HepG2 (cell line): ENCODE measurements around the gene GNA12. TPM values are rescaled to one million over a fixed set of nuclear protein-coding genes. Genes with fewer than 3 reads are reported as not detected.

Experiments used
- ATAC-seq: fragments of 200-7000 bp; cut with Tn5 transposase; 3 replicates; pipeline ENCODE4 v1.9.1; 2020; ENCODE audit warnings: mild to moderate bottlenecking, moderate library complexity
- BruUV-seq: library from RNA; stranded (reverse); fragments of 400-500 nt; replicated peaks from 2 replicates; lab custom pipeline; 2021; lab: Mats Ljungman, UMichigan
- CTCF ChIA-PET: fragments of 300-600 bp; formaldehyde crosslinking; extraction: SDS; loops from one replicate; lab custom pipeline; 2021; ENCODE audit warnings: low total read pairs, inconsistent platforms, low intra/inter-chr PET ratio; lab: Yijun Ruan, JAX
- POLR2A ChIA-PET: fragments of 350-600 bp; sonication (Branson Sonifier 250); formaldehyde crosslinking; loops from one replicate; lab custom pipeline; 2020; ENCODE audit warnings: antibody characterized with exemption, inconsistent platforms; lab: Yijun Ruan, JAX
- DNase-seq: peaks from one replicate; pipeline ENCODE4 v3.0.0-alpha.2; 2015; ENCODE audit warnings: low spot score
- FAIRE-seq: peaks from 3 replicates; lab custom pipeline; 2011; peaks lifted over from hg19 to GRCh38; lab: Jason Lieb, UNC
- H2AFZ ChIP-seq: one replicate; pipeline ENCODE4 v1.6.1; 2011; ENCODE audit warnings: low read length, inconsistent platforms
- H3K27ac ChIP-seq: fragments of 300-600 bp; 3 replicates; pipeline ENCODE4 v1.8.0; 2011; ENCODE audit warnings: mixed run types, mild to moderate bottlenecking, mixed read lengths, low read length, inconsistent platforms; ENCODE audit not compliant: insufficient read depth; ENCODE audit errors: extremely low read length
- H3K27me3 ChIP-seq, 2 experiments: fragments of 200-600 bp in 1 of 2; 2 replicates in 1 of 2; 3 replicates in 1 of 2; pipeline versions ENCODE4 v1.6.0 to v1.8.0; 2011; ENCODE audit warnings: low read length in 2 of 2, mild to moderate bottlenecking in 2 of 2, moderate library complexity in 2 of 2, inconsistent platforms in 1 of 2; ENCODE audit not compliant: insufficient read depth in 2 of 2, control insufficient read depth in 1 of 2
- H3K36me3 ChIP-seq, 2 experiments: fragments of 200-600 bp in 1 of 2; replicated peaks in 1 of 2; 2 replicates in 1 of 2; 3 replicates in 1 of 2; pipeline versions ENCODE4 v1.5.1 to v1.8.0; 2011; ENCODE audit warnings: low read length in 2 of 2, inconsistent platforms in 1 of 2; ENCODE audit not compliant: insufficient read depth in 2 of 2, control insufficient read depth in 1 of 2
- H3K4me1 ChIP-seq: 2 replicates; pipeline ENCODE4 v1.5.1; 2012; ENCODE audit warnings: low read length, inconsistent platforms; ENCODE audit not compliant: insufficient read depth
- H3K4me2 ChIP-seq: 2 replicates; pipeline ENCODE4 v1.6.0; 2011; ENCODE audit warnings: low read depth, low read length, inconsistent platforms
- H3K4me3 ChIP-seq, 3 experiments: fragments of 200-600 bp in 1 of 3; sonication (generic), shearing (Covaris generic) in 1 of 3; replicated peaks in 1 of 3; 2 replicates each; pipeline ENCODE4 v1.5.1; 2011 to 2016; ENCODE audit warnings: low read length in 3 of 3, inconsistent platforms in 2 of 3, low read depth in 2 of 3, mild to moderate bottlenecking in 2 of 3, control low read depth in 1 of 3, mixed read lengths in 1 of 3; ENCODE audit not compliant: insufficient read depth in 1 of 3
- H3K79me2 ChIP-seq: one replicate; pipeline ENCODE4 v1.6.1; 2011; ENCODE audit warnings: low read length, inconsistent platforms; ENCODE audit not compliant: insufficient read depth
- H3K9ac ChIP-seq: 2 replicates; pipeline ENCODE4 v1.6.0; 2011; ENCODE audit warnings: mild to moderate bottlenecking, low read depth, low read length, inconsistent platforms; ENCODE audit not compliant: insufficient read depth
- H3K9me3 ChIP-seq: 2 replicates; pipeline ENCODE4 v1.5.1; 2012; ENCODE audit warnings: mild to moderate bottlenecking, low read length
- H4K20me1 ChIP-seq: 2 replicates; pipeline ENCODE4 v1.6.0; 2011; ENCODE audit warnings: inconsistent platforms, mild to moderate bottlenecking, low read length, moderate library complexity; ENCODE audit not compliant: insufficient read depth
- HMG20A ChIP-seq: IDR thresholded peaks from 2 replicates; pipeline ENCODE4 v1.6.1; 2016; ENCODE audit warnings: borderline replicate concordance
- KDM2A ChIP-seq: sonication (generic); formaldehyde crosslinking; IDR thresholded peaks from 2 replicates; pipeline ENCODE4 v1.4.0; 2020; ENCODE audit warnings: low read depth, missing genetic modification reagents, borderline replicate concordance
- PAWR ChIP-seq: sonication (generic); formaldehyde crosslinking; IDR thresholded peaks from 2 replicates; pipeline ENCODE4 v1.4.0; 2020; ENCODE audit warnings: missing genetic modification reagents, mild to moderate bottlenecking, borderline replicate concordance
- POGZ ChIP-seq: sonication (generic); formaldehyde crosslinking; IDR thresholded peaks from 2 replicates; pipeline ENCODE4 v1.4.0; 2020; ENCODE audit warnings: mild to moderate bottlenecking, missing genetic modification reagents
- RBAK ChIP-seq: sonication (generic); formaldehyde crosslinking; IDR thresholded peaks from 2 replicates; pipeline ENCODE4 v1.5.1; 2020; ENCODE audit warnings: mild to moderate bottlenecking, missing genetic modification reagents
- ZNF333 ChIP-seq: sonication (generic); formaldehyde crosslinking; IDR thresholded peaks from 2 replicates; pipeline ENCODE4 v1.4.0; 2020; ENCODE audit warnings: mild to moderate bottlenecking, missing genetic modification reagents, borderline replicate concordance
- WGBS: methylation state at CpG from one replicate; pipeline ENCODE4 v1.1.6; 2017; ENCODE audit warnings: low lambda C conversion rate; 5-methylcytosine and 5-hydroxymethylcytosine counted together
- in situ Hi-C: cut with HindIII; loops from 2 replicates; pipeline ENCODE4 v1.10.0; 2017; ENCODE audit warnings: low pct_unique_long_range_greater_than_20kb; ENCODE audit not compliant: extremely low pct_ligation_motif_present
- intact Hi-C: fragments of 100-400 bp; cut with micrococcal nuclease; formaldehyde crosslinking; loops from one replicate; pipeline ENCODE4 v1.10.0; 2022; ENCODE audit not compliant: unreplicated experiment
- polyA plus RNA-seq, 8 experiments: library from polyadenylated mRNA; depleted of rRNA in 3 of 8; stranded (reverse) in 7 of 8; unstranded in 1 of 8; fragments of >200 nt; fragmentation: Illumina TruSeq in 4 of 8; extraction: Trizol in 4 of 8; gene quantifications; 2 replicates each; pipeline versions ENCODE4 v1.2.1 to v1.2.3, GENCODE V29; 2011 to 2016; ENCODE audit warnings: low read depth in 4 of 8, missing spikeins in 1 of 8, mixed read lengths in 1 of 8; ENCODE audit not compliant: insufficient read depth in 1 of 8
- total RNA-seq, 5 experiments: library from RNA; depleted of rRNA; stranded (reverse); fragments of >200 nt; fragmentation: Illumina TruSeq; extraction: Trizol; gene quantifications; 2 replicates each; pipeline ENCODE4 v1.2.3, GENCODE V29; 2016; ENCODE audit warnings: low read depth in 1 of 5
- TF ChIP-seq, protein P1 (sequence below): sonication (generic); formaldehyde crosslinking; IDR thresholded peaks from 2 replicates; pipeline ENCODE4 v1.8.1; 2023; ENCODE audit warnings: missing genetic modification reagents, mild to moderate bottlenecking, borderline replicate concordance
- TF ChIP-seq, protein P2 (sequence below): IDR thresholded peaks from 2 replicates; pipeline ENCODE4 v1.6.1; 2012; ENCODE audit warnings: low read depth, low read length, improper control_type of control experiment
- TF ChIP-seq, protein P3 (sequence below): sonication (generic); formaldehyde crosslinking; IDR thresholded peaks from 2 replicates; pipeline ENCODE4 v1.4.0; 2020; ENCODE audit warnings: missing genetic modification reagents
- TF ChIP-seq, protein P4 (sequence below): sonication (generic); formaldehyde crosslinking; IDR thresholded peaks from 2 replicates; pipeline ENCODE4 v1.4.0; 2020; ENCODE audit warnings: missing genetic modification reagents

The GNA12 gene
- total and polyA plus RNA-seq, 2 of the 13 experiments (the other 11 are each of a cell fraction or from before 2014, with no cell fraction given): 16.2 to 50.9 TPM

DNA sequence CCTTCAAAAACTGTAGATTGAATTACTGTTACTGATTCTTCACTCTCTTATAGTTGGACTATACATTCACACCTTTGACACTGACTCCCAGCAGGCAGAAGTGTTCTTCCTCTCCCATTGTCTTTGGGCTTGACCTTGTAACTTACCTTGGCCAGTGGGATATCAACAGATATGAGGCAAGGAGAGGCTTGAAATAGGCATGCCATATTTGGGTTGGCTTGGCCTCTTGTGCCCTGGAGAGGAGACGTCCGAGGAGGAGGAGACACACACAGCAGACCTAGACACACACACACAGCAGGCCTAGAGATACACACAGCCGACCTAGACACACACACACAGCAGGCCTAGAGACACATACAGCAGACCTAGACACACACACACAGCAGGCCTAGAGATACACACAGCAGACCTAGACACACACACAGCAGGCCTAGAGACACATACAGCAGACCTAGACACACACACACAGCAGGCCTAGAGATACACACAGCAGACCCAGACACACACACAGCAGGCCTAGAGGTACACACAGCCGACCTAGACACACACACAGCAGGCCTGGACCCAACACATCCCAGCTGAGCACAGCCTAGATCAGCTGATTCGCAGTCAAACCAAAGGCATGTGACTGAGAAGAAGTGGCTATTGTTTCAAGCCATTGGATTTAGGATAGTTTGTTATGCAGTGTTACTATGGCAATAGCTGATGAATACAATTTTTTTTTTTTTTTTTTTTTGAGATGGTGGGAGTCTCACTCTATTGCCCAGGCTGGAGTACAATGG, 12.5 kb upstream of the GNA12 start (continued):
- TF ChIP-seq, protein P1, sequence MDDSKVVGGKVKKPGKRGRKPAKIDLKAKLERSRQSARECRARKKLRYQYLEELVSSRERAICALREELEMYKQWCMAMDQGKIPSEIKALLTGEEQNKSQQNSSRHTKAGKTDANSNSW: no peak
- no peak for TF ChIP-seq KDM2A (CRISPR knock-in tag)
- TF ChIP-seq, protein P2, sequence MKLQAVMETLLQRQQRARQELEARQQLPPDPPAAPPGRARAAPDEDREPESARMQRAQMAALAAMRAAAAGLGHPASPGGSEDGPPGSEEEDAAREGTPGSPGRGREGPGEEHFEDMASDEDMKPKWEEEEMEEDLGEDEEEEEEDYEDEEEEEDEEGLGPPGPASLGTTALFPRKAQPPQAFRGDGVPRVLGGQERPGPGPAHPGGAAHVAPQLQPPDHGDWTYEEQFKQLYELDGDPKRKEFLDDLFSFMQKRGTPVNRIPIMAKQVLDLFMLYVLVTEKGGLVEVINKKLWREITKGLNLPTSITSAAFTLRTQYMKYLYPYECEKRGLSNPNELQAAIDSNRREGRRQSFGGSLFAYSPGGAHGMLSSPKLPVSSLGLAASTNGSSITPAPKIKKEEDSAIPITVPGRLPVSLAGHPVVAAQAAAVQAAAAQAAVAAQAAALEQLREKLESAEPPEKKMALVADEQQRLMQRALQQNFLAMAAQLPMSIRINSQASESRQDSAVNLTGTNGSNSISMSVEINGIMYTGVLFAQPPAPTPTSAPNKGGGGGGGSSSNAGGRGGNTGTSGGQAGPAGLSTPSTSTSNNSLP: no peak
- peak; percentile 90 for TF ChIP-seq RBAK (CRISPR knock-in tag)

DNA sequence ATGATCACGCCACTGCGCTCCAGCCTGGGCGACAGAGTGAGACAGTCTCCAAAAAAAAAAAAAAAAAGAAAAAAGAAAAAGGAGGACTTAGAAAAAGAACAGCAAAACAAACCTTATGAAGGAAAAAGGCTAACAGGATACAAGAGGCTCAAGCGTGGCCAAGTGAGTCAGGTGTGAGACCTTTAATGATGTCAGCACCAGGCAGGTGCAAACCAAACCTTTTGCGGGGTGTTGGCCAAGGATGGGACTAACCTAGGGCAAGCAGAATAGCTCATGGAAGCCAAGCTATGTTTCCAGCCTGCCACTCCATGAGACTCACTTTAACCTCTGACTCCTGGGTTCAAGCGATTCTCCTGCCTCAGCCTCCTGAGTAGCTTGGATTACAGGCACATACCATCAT, 11.3 kb upstream of the GNA12 start:
- intact Hi-C loops (no loop called here), in situ Hi-C loops (no loop called here)
- TF ChIP-seq ZNF333 (CRISPR knock-in tag) (no peak), POGZ (CRISPR knock-in tag) (no peak), HMG20A (CRISPR knock-in tag) (no peak), PAWR (no peak)
- TF ChIP-seq, protein P3, sequence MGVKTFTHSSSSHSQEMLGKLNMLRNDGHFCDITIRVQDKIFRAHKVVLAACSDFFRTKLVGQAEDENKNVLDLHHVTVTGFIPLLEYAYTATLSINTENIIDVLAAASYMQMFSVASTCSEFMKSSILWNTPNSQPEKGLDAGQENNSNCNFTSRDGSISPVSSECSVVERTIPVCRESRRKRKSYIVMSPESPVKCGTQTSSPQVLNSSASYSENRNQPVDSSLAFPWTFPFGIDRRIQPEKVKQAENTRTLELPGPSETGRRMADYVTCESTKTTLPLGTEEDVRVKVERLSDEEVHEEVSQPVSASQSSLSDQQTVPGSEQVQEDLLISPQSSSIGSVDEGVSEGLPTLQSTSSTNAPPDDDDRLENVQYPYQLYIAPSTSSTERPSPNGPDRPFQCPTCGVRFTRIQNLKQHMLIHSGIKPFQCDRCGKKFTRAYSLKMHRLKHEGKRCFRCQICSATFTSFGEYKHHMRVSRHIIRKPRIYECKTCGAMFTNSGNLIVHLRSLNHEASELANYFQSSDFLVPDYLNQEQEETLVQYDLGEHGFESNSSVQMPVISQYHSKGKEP (CRISPR knock-in tag): no peak
- TF ChIP-seq, protein P4, sequence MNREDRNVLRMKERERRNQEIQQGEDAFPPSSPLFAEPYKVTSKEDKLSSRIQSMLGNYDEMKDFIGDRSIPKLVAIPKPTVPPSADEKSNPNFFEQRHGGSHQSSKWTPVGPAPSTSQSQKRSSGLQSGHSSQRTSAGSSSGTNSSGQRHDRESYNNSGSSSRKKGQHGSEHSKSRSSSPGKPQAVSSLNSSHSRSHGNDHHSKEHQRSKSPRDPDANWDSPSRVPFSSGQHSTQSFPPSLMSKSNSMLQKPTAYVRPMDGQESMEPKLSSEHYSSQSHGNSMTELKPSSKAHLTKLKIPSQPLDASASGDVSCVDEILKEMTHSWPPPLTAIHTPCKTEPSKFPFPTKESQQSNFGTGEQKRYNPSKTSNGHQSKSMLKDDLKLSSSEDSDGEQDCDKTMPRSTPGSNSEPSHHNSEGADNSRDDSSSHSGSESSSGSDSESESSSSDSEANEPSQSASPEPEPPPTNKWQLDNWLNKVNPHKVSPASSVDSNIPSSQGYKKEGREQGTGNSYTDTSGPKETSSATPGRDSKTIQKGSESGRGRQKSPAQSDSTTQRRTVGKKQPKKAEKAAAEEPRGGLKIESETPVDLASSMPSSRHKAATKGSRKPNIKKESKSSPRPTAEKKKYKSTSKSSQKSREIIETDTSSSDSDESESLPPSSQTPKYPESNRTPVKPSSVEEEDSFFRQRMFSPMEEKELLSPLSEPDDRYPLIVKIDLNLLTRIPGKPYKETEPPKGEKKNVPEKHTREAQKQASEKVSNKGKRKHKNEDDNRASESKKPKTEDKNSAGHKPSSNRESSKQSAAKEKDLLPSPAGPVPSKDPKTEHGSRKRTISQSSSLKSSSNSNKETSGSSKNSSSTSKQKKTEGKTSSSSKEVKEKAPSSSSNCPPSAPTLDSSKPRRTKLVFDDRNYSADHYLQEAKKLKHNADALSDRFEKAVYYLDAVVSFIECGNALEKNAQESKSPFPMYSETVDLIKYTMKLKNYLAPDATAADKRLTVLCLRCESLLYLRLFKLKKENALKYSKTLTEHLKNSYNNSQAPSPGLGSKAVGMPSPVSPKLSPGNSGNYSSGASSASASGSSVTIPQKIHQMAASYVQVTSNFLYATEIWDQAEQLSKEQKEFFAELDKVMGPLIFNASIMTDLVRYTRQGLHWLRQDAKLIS (CRISPR knock-in tag): no peak
- FAIRE-seq (no peak), ATAC-seq (no peak), DNase-seq (no peak)
- Histone ChIP-seq H3K36me3 (no peaks in the 10 kb centered on the region), H3K4me1 (peaks cover 43% of the 10 kb centered on the region), H3K27me3 (no peaks in the 10 kb centered on the region), H2AFZ (no peak overlapping the region), H3K4me3 (no peak overlapping the region), H3K9ac (no peak overlapping the region), H4K20me1 (no peaks in the 10 kb centered on the region), H3K27ac (no peak overlapping the region), H3K4me2 (no peak overlapping the region), H3K79me2 (no peaks in the 10 kb centered on the region), H3K9me3 (no peaks in the 10 kb centered on the region)
- ChIA-PET CTCF (no interaction called here), POLR2A (no interaction called here)
- WGBS: 91% methylated on average over 5 of the region's 6 CpGs
- BruUV-seq: no TSS peak
